ENCODE results near the gene TMEM176B.

The TMEM176B gene

DNA sequence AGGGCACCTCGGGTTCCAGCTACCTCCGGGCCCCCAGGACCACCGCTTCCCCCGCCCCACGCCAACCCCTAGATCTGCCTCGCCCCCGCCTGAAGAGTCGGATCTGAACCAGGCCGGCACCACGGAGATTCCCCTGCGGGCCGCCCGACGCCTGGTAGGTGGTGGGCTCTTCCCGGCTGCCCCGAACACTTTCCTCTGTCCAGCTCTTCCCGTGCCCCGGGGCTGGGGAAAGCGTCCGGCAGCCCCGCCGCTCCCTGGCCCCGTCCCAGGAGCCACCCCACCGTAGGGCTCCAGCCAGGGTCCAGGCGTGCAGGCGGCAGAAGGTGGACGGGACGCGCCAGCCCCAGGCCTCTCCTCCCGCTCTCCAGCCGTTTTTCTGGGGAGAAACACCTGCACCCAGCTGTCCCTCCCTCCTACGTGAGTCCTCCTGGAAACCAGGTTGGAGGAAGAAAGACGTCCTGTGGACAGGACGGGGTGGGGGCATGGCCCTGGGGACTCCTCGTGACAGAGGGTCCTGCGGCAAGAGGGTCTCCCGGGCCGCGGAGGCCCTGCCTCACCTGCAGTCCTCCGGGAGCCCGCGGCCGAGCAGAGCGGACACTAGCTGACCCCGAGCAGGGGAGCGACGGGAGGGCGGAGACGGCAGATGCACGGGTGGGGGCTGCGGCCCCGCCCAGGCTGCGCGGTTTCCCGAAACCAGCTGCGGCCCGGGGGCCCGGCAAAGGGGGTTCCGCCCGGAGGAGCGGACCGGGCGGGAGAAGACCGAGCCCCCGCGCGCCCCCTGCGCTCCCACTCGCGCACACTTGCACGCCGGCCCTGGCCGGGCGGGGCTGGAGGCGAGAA lies at the start of gene TMEM176B:
TSS of gene TMEM176B (minus strand) at position 624 of the 840 bp plus-strand sequence. CDS start 3,795 bp downstream, outside the sequence.
- no peak for DNase-seq

DNA sequence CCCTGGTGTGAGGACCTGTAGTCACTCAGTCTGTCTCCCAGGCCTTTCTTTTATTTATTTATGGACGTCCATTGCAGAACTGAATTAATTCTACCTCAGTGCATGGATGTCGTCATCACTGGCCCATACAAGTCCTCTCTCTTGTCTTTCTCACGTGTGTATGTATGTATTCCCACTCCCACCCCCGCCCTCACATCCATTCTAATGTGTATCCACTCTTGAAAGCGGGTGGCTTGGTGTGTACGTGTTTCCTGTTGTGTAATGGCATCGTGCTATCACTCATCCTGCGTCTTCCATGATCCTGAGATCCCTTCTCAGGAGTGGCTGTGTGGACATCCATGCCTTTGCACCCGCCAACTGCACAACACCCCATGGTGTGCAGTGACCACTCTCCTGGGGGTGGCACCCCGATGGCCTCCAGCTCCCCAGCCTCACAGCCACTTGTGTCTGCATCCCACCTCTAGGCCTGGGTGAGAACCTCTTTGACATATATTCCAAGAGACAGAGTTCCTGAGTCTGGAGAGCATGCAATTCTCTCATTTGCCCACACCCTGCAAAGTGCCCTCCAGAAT lies 49.1 kb upstream of the TMEM176B start:
- no peak for DNase-seq

DNA sequence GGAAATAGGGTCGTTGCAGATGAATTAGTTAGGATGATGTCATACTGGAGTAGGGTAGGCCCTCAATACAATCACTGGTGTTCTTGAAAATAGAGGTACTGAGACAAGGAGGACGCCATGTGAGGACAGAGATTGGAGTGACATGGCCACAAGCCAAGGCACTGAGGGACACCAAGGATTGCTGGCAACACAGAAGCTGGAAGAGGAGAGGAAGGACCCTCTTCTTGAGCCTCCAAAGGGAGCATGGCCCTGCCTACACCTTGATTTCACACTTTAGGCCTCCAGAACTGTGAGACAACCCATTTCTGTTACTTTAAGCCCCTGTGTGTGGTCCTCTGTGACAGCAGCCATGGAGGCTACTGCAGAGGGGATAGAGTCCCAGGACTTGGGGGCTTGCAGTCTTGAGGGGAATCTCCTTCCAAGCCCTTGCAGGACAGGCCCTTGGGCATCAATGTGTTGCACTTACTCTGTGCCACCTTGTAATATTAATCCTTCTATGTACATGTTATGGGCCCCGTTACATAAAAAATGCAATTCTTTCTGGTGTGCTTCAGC lies 48.5 kb upstream of the TMEM176B start:
- DNase-seq, result no peak

DNA sequence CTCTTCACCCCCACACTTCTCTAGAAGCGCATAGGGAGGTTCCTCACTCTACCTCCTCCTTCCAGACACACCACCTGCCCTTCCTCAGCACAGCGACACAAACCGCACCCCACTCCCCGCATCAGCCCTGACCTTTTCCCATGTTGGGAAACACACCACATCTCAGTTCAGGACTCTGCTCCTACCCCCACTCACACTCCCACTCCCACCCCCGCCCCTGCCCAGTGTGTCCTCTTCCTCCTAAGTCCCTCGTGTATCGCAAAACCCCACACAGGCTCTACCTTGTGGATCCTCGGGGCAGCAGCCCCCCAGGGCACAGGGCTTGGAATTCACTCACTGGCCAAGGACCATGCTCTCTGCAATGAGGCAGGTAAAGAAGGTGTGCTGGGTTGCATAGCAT lies 47.9 kb upstream of the TMEM176B start:
- no peak for DNase-seq

DNA sequence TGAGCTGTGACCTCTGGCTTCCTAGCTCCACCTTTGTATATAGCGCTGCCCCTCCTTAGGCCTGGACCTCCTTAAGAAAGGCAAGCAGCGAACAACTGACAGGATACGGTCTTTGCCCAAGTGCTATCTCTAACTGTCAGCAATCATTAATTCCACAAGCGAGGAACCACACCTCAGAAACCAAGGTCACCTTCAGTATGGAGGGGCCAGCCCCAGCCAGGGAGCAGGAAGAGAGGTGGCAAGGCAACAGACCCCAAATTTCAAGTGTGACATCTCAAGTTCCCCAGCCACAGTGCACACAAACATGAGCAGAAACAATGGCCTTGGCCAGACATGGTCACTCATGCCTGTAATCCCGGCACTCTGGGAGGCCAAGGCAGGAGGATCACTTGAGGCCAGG lies 47.4 kb upstream of the TMEM176B start:
- no peak for DNase-seq

DNA sequence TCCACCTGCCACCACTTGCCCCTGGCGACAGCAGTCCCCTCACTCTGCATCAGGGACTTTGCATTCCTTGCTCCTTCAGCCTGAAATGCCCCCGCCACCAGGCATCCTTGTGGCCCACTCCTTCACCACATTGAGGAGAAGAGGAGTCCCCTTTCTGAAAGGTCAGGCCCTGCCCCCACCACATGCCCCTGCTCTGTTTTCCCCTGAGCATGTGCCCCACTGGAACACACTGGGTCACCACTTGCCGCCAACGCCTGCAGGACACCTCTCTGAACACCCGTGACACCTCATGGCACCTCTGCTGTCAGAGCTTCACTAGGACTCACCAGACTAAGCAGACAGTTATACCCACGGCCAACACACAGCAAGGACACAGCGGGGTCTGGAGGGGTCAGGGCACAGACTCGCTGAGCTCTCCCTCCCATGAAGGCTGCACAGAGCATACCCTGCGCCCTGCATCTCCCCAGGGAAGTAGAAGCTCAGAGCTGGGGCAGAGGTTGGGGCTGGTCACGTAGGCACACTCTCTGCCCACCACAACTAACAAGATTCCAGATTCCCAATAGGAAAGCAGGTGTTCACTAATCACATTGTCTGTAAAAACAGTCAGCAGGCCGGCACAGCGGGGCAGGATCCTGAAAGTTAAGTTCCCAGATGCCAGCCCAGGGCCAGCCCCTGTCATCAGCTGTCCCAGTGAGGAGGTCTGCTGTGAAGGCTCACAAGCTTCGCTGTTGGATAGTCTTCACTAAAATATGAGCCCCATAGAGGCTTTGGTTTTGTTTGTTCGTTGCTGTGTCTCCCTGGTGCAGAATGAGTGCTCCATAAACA lies 46.3 kb upstream of the TMEM176B start:
- DNase-seq, result no peak

DNA sequence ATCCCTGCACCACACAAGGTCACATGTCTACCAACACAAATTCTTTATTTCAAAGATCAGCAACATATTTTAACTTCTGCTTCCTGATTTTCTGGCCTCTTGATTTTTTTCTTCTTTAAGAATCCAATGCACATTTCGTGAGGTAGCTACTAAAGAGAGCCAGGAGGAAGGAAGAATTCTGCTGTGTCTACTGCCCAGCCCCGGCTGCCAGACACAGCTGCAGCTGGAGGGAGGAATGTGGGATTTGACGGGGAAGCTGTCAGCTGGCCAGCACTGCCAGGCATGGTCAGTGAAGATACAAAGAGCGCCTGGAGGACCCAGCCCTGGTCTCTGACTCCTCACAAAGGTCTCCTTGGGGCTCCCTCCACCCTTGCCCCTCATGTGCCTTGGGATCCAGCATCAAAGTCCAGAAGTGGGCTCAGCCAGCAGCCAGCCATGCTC lies 45.3 kb upstream of the TMEM176B start:
- no peak for DNase-seq

DNA sequence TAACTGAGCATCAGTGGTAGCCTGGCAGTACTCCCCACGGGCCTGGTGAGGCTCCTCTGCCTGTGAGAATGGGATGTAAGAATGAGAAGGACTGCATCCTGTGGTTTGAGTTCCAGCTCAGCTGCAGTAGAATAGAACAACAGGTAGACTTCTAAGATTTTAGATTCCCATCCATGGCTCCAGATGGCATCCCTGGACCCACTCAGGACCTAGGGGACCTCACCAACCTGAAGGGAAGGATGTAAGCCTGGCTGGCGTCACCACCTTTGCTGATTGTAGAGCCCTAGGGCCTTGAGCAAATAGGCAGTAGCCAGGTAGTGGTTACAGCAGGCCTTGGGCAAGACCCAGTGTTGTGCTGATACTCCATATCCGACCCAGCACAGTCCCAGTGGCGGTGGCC lies 42.6 kb upstream of the TMEM176B start:
- no peak for DNase-seq

DNA sequence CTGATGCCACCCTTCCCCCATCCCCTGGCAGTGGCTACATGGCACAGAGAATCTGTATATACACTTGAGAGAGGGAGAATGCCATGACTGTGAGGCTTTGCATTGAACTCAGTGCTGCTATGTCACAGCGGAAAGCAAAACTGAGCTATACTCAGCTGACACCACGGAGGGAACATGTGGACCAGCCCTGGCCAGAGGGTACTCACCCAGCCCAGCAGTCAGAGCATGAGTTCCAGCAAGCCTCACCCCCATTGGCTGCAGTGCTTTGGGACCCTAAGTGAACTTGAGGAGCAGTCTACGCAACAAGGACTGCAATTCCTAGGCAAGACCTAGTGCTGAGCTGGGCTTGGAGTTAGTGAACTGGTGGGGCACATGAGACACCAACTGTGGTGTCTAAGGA lies 41.9 kb upstream of the TMEM176B start:
- no peak for DNase-seq

DNA sequence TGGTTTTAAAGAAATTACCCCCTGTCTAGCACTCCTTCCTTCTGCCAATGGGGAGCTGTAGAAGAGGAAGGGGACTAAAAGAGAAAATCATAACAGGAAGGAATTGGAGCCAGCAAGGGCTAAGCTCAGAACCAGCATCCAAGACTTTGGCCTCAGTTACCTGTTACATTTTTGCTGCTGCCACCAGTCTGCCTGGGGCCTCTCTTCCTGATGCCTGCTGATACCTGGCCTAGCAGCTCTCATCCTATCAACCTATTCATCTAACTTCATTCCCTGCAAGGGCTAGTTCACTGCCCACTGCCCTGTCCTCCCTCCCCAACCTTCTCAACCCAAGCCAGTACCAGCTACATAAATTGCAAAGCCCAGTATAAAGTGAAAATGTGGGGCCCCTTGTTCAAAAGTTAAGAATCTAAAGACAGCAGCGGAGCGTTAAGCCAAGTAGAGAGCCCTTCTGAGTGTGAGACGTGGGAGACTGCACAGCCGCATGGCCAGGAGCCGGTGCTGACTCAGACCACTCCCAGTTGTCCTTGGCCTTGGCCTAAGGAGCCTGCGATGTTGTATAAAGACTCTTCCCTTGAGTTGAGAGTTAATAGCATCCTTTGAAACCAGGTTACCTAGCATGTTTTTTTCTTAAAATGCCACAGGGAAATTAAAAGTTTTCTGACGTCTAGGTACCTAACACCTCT lies 38.9 kb upstream of the TMEM176B start:
- DNase-seq, result no peak

DNA sequence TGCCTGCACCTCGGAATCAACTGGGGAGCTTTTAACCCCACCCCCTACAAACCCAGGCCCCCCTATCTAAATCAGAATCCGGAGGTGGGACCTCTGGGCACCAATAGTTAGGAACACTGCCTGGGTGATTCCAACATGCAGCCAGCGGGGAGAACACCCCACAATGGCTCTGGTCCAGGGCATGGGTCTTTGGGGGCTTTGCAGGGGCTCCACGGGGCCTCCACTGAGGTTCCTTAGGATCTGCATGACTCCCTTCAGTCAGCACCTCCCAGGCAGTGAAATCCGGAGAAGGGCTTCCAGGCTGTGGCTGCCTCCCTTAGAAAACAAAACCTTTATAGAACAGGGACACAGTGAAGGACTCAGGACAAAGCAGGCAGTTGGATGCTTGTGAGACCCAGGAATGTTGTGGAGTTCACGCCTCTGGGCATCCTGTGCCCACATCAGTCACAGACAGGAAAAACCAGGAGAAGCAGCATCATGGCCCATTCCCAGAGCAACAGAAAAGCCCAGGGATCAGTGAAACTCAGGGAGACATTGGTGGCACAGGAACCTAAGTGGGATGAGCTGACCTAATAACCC lies 35.6 kb upstream of the TMEM176B start:
- no peak for DNase-seq

DNA sequence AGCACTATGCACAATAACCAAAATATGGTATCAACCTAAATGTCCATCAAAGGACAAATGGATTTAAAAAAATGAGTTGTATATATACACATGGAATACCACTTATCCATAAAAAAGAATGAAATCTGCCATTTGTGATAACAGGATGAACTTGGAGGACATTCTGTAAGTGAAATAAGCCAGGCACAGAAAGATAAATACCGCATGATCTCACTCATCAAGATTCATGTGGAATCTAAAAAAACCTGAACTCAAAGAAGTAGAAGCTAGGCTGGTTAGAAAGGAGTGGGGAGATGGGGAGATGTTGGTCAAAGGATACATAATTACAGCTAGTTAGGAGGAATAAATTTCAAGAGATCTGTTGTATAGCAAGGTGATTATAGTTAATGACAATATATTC lies 34.9 kb upstream of the TMEM176B start:
- no peak for DNase-seq

DNA sequence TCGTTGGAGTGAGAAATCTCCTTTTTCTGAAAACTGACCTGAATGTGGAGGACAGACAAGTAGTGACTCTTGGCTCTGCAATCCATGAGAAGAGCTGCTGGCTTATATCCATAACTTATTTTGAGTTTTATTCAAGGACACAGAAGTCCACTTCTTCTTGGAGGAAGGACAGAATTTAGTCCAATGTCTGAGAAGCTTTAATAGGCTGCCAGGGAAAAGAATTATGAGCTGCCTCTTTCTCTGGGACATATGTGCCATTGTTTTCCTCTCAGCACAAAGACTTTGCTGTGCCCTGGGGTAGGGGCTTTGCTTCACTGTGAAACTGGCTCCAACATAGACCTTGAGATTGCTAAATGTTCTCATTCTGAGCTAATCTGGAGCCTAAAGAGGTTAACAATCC lies 31.7 kb upstream of the TMEM176B start:
- no peak for DNase-seq

DNA sequence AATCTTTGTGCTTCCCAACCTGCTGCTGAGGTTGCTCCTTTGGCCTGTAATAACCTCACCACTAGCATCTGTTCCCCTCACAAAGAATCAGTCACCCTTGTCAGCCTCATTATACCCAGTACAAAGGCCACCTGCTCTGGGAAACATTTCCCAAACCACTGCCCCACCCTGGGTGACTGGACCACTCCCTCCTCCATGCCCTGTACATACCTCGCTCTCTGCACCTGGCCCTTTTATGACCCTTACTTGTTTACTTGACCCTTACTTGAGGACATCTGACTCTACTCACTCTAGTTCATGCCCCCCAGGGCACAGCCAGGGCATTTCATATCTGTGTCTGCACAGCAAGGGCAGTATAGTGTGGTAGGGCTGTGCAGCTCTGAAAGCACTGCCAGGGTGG lies 30.8 kb upstream of the TMEM176B start:
- DNase-seq, result no peak

DNA sequence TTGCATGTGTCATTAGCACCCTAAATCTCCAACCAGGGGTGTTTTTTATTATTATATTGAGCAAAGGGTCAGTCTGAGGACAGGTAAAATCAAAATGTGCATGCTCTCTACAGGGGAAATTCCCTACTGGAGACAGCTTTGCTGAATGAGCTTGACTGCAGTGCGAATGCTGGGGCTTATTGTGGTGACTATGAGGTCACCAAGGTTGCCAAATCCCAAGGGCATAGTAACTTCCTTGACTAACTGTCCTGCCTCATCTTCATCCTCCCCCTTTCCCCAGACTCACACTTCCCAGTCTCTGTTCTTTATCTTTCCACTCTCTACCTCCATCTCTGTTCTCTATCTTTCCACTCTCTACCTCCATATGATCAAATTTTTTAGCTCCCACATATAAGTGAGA lies 29.3 kb upstream of the TMEM176B start:
- no peak for DNase-seq

DNA sequence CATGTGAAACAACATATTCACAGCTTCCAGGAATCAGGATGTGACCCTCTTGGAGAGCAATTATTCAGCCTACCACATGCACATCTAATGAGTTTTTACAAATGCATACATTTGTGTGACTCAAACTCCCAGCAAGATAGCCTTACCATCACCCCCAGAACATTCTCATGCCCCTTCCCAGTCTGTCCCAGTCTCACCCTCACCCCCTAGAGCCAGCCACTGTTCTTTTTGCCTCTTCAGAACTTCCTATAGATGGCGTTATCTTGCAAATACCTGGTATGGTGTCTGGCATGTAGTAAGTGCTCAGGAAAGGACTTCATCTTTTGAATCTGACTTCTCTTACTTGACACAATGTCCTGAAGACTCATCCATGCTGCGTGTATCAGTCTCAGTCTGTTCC lies 28.2 kb upstream of the TMEM176B start:
- DNase-seq, result no peak

DNA sequence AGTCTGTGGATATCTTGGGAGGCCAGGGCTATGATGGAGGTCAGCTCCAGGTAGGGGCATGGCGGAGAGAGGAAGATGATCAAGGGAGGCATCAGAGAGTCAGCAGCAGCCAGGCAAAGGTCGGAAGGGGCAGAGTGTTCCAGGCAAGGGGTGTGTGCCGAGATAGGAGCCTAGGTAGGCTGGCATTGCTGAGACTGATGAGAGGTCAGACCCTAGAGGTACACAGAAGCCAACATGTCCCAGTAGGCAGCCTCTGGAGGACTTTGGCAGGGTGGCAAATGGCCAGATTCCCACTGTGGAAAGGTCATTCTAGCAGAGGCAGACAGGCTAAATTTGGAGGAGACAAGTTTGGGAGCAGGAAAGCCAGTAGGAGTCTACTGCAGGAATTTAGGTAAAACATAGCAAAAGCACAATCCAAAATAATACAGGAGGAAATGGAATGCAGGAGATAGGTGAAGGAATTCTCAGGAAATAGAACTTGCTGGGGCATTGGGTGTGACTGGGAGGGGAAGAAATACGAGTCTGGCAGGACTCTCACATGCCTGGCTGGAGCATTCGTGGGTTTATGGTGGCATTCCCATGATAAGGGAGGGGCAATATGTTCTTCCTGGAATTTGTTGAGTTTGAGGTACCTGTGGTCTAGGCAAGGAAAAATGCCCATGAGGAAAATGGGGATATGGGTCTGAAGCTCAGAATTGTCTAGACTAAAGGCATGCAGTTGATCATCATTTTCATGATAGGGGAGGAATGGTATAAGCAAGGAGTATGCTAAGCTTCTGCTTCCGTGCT lies 26.1 kb upstream of the TMEM176B start:
- no peak for DNase-seq

DNA sequence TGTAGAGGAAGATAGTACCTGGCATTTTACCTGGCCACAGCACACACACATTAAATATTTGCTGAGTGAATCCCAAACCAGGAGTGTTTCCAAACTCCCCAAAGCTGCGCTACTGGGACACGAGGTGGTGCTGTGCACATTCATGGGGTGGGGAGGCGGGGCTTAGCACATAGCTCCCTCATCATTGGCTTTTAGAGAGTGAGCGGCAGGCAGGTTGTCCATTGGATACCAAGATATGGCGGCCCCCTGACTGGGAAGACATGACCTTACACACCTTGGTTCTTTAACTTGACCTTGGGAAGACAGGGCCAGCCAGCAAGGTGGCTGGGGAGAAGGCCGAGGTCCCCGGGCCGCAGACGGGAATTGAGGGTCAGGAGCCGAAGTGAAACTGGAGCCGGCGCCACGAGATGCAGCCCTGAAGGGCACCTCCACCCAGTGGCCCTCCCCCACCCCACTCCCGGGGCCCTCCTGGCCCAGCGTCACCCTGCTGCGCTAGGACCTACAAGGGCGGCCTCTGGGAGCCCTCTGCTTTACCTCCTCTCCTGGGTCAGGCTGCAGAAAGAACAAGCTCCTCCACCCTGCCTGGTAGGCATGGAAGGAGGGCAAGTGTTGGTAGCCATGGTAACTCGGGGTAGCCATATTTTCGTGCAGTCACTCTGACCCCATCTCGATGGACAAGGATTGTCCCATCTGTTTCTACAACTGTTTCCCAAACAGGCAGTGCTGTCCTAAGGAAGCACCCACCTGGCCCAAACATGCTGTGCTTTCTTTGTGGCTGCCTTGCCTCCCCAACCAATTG lies 24.4 kb upstream of the TMEM176B start:
- DNase-seq, result no peak

DNA sequence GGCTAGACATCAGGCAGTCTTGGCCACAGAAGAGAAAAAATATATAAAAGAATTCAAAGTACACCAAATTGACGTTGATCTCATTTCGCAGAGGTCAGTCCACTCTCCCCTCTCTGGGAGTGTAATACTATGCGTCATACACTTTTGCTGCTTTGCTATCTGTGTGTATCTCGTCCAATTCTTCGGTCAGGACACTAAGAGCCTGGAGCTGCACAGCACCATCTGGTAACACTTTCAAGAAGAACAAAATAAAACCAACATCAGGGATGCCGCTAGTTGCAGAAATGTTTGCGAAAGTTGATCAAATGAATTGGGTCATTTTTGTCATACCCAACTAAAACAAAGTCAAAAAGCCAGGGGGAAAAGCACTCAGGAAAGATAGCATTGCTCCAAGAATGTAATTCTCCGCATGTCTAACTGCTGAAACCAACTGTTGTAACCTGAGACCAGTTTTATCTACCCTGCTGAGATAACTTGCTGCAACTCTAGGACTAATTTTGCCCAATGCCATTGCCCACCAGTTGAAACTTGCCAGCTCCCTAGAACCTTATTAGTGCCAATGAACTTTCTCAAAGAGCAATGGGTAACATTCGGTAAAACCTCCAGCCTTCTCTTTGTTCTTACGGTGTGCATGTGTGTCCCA lies 23.4 kb upstream of the TMEM176B start:
- no peak for DNase-seq

DNA sequence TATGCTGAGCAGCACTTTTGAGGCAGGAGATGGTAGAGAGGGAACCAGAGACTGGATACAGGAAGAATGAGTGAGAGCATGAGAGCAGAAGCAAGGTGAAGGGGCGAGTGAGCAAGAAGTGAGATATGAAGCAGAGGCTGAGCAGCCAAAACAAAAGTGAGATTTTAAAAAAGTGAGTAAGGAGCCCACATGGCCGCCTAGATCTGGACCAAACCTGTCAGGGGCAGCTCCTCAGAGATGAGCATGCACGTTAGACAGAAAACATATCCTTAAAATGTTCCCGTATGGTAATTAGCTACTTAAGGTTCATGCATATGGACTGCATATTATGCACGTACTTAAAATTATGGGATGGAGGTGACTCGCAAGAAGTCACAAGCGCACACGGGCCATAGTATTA lies 22.9 kb upstream of the TMEM176B start:
- DNase-seq, result no peak

All from activated CD4-positive, alpha-beta T cell treated with anti-CD3 and anti-CD28 coated beads for 1 hour (primary cell).